Body of pancreas (tissue), 4 donors: ENCODE measurements around the gene BPIFB2.

Experiments
- POLR2A ChIP-seq, 3 donors: fragments of 450-650 bp; IDR thresholded peaks; one replicate each; pipeline ENCODE4 v1.6.1; 2016; ENCODE audit warnings: antibody characterized with exemption in 3 of 3, mild to moderate bottlenecking in 2 of 3
- TF ChIP-seq, protein P1 (sequence below), 7 experiments: fragments of 450-650 bp in 4 of 7; fragments of 200-600 bp in 3 of 7; sonication (generic) in 3 of 7; IDR thresholded peaks; one replicate each; pipeline ENCODE4 v1.5.1; 2016 to 2019; ENCODE audit warnings: antibody characterized with exemption in 7 of 7

- TF ChIP-seq, protein P1, sequence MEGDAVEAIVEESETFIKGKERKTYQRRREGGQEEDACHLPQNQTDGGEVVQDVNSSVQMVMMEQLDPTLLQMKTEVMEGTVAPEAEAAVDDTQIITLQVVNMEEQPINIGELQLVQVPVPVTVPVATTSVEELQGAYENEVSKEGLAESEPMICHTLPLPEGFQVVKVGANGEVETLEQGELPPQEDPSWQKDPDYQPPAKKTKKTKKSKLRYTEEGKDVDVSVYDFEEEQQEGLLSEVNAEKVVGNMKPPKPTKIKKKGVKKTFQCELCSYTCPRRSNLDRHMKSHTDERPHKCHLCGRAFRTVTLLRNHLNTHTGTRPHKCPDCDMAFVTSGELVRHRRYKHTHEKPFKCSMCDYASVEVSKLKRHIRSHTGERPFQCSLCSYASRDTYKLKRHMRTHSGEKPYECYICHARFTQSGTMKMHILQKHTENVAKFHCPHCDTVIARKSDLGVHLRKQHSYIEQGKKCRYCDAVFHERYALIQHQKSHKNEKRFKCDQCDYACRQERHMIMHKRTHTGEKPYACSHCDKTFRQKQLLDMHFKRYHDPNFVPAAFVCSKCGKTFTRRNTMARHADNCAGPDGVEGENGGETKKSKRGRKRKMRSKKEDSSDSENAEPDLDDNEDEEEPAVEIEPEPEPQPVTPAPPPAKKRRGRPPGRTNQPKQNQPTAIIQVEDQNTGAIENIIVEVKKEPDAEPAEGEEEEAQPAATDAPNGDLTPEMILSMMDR (IDR thresholded peaks at IDR 0.05) = no peak
- no peak for TF ChIP-seq POLR2A (IDR thresholded peaks at IDR 0.05)
Observed at GRCh38 chr20:33063271-33063670, 55.8 kb downstream of the BPIFB2 start.
